HG02678 (cell line): Measurements from ENCODE around the gene INO80D.
"Not testable (repeated sequence)": the region's sequence is repeated elsewhere in the genome, so short reads cannot be mapped to it uniquely, and the experiment has no call there.

Experiments
- ATAC-seq: cut with Tn5 transposase; IDR thresholded peaks from one replicate; pipeline ENCODE4 v1.9.1; 2021; ENCODE audit warnings: mild to moderate bottlenecking, moderate library complexity; ENCODE audit not compliant: unreplicated experiment

Gene INO80D

GRCh38 chr2:206085742-206086445 lies at the start of gene INO80D:
Gene INO80D (minus strand): TSS chr2:206086174. CDS start chr2:206063016, 23,158 bp downstream.
- ATAC-seq = peak; percentile 87

GRCh38 chr2:206127656-206128055 lies 41.7 kb upstream of the INO80D start:
- no peak for ATAC-seq

- no peak for ATAC-seq
Observed at GRCh38 chr2:206125901-206126300, 39.9 kb upstream of the INO80D start.

GRCh38 chr2:206122569-206122968 lies 36.6 kb upstream of the INO80D start:
- not testable (repeated sequence) for ATAC-seq

GRCh38 chr2:206116278-206116677 lies 30.3 kb upstream of the INO80D start:
- ATAC-seq = no peak

GRCh38 chr2:206115026-206115578 lies 29.1 kb upstream of the INO80D start:
- no peak for ATAC-seq

- no peak for ATAC-seq
Observed at GRCh38 chr2:206112846-206113547, 27.0 kb upstream of the INO80D start.

GRCh38 chr2:206112108-206112507 lies 26.1 kb upstream of the INO80D start:
- ATAC-seq = no peak

- no peak for ATAC-seq
Observed at GRCh38 chr2:206108713-206109112, 22.7 kb upstream of the INO80D start.

GRCh38 chr2:206105541-206105940 lies 19.6 kb upstream of the INO80D start:
- ATAC-seq = no peak

GRCh38 chr2:206105038-206105437 lies 19.1 kb upstream of the INO80D start:
- no peak for ATAC-seq

- ATAC-seq = not testable (repeated sequence)
Observed at GRCh38 chr2:206098872-206099271, 12.9 kb upstream of the INO80D start.

- no peak for ATAC-seq
Observed at GRCh38 chr2:206098471-206098870, 12.5 kb upstream of the INO80D start.

- no peak for ATAC-seq
Observed at GRCh38 chr2:206096876-206097275, 10.9 kb upstream of the INO80D start.

- ATAC-seq = no peak
Observed at GRCh38 chr2:206095536-206096332, 9.8 kb upstream of the INO80D start.

GRCh38 chr2:206092297-206092696 lies 6.3 kb upstream of the INO80D start:
- no peak for ATAC-seq

- ATAC-seq = no peak
Observed at GRCh38 chr2:206088248-206088647, 2.3 kb upstream of the INO80D start.

GRCh38 chr2:206086716-206087350 lies 859 bp upstream of the INO80D start:
- no peak for ATAC-seq

- ATAC-seq = peak; percentile 24
Observed at GRCh38 chr2:206084870-206085741, 868 bp downstream of the INO80D start.

- no peak for ATAC-seq
Observed at GRCh38 chr2:206084439-206084869, 1.5 kb downstream of the INO80D start.
